ENCODE data around the gene MAT2A. TPM values are rescaled to one million over a fixed set of nuclear protein-coding genes. Genes with fewer than 3 reads are reported as not detected.

MAT2A gene
- total RNA-seq, 2 experiments from 2014 or later = 336 to 462 TPM

DNA sequence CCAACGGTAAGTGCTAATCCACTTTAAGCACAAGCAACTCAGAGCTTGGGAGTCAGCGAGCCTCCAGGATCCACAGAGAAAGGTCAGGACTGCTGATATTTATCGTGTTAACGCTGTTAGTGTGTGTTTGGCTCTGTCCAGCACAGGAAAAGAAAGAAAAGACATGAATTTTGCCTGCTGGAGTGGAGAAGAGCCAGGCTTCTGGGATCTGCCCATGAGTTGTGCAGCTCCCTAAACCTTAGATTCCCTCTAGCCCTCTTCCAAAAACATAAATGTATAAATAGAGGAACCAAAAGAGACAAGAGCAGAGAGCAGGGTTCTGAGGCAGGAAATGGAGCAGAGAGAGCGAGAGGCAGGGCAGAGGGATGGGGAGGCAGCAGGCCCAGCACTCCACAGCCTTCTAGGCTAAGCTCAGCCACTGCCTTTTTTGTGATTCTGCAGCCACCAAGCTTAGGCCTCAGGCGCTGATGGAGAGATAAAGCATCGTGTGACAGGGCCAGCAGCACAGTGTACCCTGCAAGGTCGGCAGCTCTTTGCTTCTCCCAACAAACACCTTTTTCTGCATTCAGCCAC, 14.5 kb upstream of the MAT2A start:
- POLR2A ChIA-PET = interaction anchor here (0.6 to 1.8 kb wide), 8 partner anchors 9 to 105 kb away, joined by 3 to 5 read pairs (median 4); partner anchors contain the start of gene MAT2A
- H3K4me2 ChIP-seq (ENCODE audit: low read length) = no peak overlapping the region

DNA sequence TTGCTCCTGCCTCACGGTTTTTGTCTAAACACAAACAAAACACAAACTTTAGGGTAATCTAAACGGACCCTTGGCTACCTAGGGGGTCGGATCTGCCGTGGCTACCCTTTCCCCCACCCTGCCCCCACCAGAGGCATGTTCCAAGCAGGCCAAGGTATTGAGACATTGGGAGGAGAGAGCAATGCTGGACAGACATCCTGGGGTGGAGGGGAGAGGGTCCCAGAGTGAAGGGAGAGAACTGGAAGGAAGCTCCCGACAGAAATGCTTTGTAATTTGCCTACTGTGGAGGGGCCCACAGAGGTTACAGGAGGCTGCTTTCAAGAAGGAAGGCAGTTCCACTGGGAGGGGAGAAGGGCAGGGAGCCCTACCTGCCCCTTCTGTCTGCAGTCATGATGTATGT, 13.9 kb upstream of the MAT2A start:
- no peak for DNase-seq (ENCODE audit: low spot score)
- H3K4me1 ChIP-seq (ENCODE audit: insufficient read depth, low read length, poor library complexity, severe bottlenecking) = peaks cover 14% of the 10 kb centered on the region
- no peaks in the 10 kb centered on the region for H3K36me3 ChIP-seq (ENCODE audit: insufficient read depth, low read length)
- ChIA-PET POLR2A (interaction anchor here (0.7 to 1.8 kb wide), 6 partner anchors 9 to 84 kb away, joined by 3 to 5 read pairs (median 4); partner anchors contain the start of gene MAT2A), CTCF (ENCODE audit: unreplicated experiment) (interaction anchor here (0.5 kb wide), 1 partner anchor 52 kb away, joined by 3 read pairs; no protein-coding TSS in a partner anchor)
- no peak overlapping the region for H3K4me2 ChIP-seq (ENCODE audit: low read length)
- no peaks in the 10 kb centered on the region for H4K20me1 ChIP-seq (ENCODE audit: insufficient read depth, low read length)
- TF ChIP-seq EZH2phosphoT487 (IDR thresholded peaks at IDR 0.05; ENCODE audit: borderline replicate concordance, low read depth, low read length) = no peak
- TF ChIP-seq, protein P1, sequence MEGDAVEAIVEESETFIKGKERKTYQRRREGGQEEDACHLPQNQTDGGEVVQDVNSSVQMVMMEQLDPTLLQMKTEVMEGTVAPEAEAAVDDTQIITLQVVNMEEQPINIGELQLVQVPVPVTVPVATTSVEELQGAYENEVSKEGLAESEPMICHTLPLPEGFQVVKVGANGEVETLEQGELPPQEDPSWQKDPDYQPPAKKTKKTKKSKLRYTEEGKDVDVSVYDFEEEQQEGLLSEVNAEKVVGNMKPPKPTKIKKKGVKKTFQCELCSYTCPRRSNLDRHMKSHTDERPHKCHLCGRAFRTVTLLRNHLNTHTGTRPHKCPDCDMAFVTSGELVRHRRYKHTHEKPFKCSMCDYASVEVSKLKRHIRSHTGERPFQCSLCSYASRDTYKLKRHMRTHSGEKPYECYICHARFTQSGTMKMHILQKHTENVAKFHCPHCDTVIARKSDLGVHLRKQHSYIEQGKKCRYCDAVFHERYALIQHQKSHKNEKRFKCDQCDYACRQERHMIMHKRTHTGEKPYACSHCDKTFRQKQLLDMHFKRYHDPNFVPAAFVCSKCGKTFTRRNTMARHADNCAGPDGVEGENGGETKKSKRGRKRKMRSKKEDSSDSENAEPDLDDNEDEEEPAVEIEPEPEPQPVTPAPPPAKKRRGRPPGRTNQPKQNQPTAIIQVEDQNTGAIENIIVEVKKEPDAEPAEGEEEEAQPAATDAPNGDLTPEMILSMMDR (conservative IDR thresholded peaks at IDR 0.05; ENCODE audit: low read length) = no peak
- no peaks in the 10 kb centered on the region for H3K9me2 ChIP-seq (ENCODE audit: insufficient read depth, low read length)
- no peaks in the 10 kb centered on the region for H3K9me3 ChIP-seq (ENCODE audit: low read length)
- no peak overlapping the region for H3K4me3 ChIP-seq (ENCODE audit: low read depth, low read length, poor library complexity, severe bottlenecking)
- peak overlapping the region; percentile 38; the same call in 1 of the 2 replicates for H2AFZ ChIP-seq (ENCODE audit: low read length)
- no peaks in the 10 kb centered on the region for H3K79me2 ChIP-seq (ENCODE audit: insufficient read depth, low read depth, low read length)
- H3K27ac ChIP-seq (ENCODE audit: low read depth, low read length, poor library complexity, severe bottlenecking) = no peak overlapping the region
- BruUV-seq (replicated peaks) = no TSS peak
- intact Hi-C loops (cut with micrococcal nuclease; ENCODE audit: unreplicated experiment) = loop anchor here (10.0 kb wide), 1 partner anchor 50 kb away; no protein-coding TSS in a partner anchor

More for the DNA sequence above, 14.5 kb upstream of the MAT2A start:
- CTCF ChIA-PET (ENCODE audit: unreplicated experiment) = interaction anchor here (0.5 kb wide), 1 partner anchor 52 kb away, joined by 3 read pairs; no protein-coding TSS in a partner anchor
- TF ChIP-seq EZH2phosphoT487 (IDR thresholded peaks at IDR 0.05; ENCODE audit: borderline replicate concordance, low read depth, low read length) = no peak
- H2AFZ ChIP-seq (ENCODE audit: low read length) = peak overlapping the region; percentile 38; the same call in 1 of the 2 replicates
- no TSS peak for BruUV-seq (replicated peaks)
- no peaks in the 10 kb centered on the region for H3K36me3 ChIP-seq (ENCODE audit: insufficient read depth, low read length)
- no peak overlapping the region for H3K27ac ChIP-seq (ENCODE audit: low read depth, low read length, poor library complexity, severe bottlenecking)
- no peaks in the 10 kb centered on the region for H3K79me2 ChIP-seq (ENCODE audit: insufficient read depth, low read depth, low read length)
- no peaks in the 10 kb centered on the region for H3K9me3 ChIP-seq (ENCODE audit: low read length)
- no peaks in the 10 kb centered on the region for H4K20me1 ChIP-seq (ENCODE audit: insufficient read depth, low read length)
- intact Hi-C loops (cut with micrococcal nuclease; ENCODE audit: unreplicated experiment) = loop anchor here (10.0 kb wide), 1 partner anchor 50 kb away; no protein-coding TSS in a partner anchor
- H3K4me3 ChIP-seq (ENCODE audit: low read depth, low read length, poor library complexity, severe bottlenecking) = no peak overlapping the region
- no peak for DNase-seq (ENCODE audit: low spot score)
- no peaks in the 10 kb centered on the region for H3K9me2 ChIP-seq (ENCODE audit: insufficient read depth, low read length)
- H3K4me1 ChIP-seq (ENCODE audit: insufficient read depth, low read length, poor library complexity, severe bottlenecking) = peaks cover 14% of the 10 kb centered on the region

DNA sequence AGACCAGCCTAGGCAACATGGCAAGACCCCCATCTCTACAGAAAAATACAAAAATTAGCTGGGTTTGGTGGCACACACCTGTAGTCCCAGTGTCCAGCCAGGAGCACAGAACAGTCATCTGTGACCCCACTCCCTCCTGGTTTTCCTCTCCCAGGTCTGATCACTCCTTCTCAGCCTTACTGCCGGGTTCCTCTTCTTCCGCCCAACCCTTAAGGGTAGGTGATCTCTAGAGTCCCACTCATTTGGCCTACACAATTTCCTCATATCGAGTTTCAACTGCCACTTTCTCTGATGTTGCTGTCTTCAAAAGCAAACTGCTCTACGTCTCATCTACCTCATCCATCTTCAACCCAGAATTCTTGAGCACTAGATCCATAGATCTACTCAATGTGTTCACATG, 13.4 kb upstream of the MAT2A start:
- POLR2A ChIA-PET = interaction anchor here (0.8 to 1.2 kb wide), 2 partner anchors 9 to 11 kb away, joined by 3 to 5 read pairs; no protein-coding TSS in a partner anchor
- Histone ChIP-seq H3K4me3 (ENCODE audit: low read depth, low read length, poor library complexity, severe bottlenecking) (no peak overlapping the region), H3K4me2 (ENCODE audit: low read length) (no peak overlapping the region), H4K20me1 (ENCODE audit: insufficient read depth, low read length) (no peaks in the 10 kb centered on the region), H3K9me2 (ENCODE audit: insufficient read depth, low read length) (no peaks in the 10 kb centered on the region), H3K4me1 (ENCODE audit: insufficient read depth, low read length, poor library complexity, severe bottlenecking) (peaks cover 14% of the 10 kb centered on the region), H3K36me3 (ENCODE audit: insufficient read depth, low read length) (no peaks in the 10 kb centered on the region), H3K79me2 (ENCODE audit: insufficient read depth, low read depth, low read length) (no peaks in the 10 kb centered on the region), H3K9me3 (ENCODE audit: low read length) (no peaks in the 10 kb centered on the region), H3K27ac (ENCODE audit: low read depth, low read length, poor library complexity, severe bottlenecking) (no peak overlapping the region), H2AFZ (ENCODE audit: low read length) (peak overlapping the region; percentile 38; the same call in 1 of the 2 replicates)
- CTCF ChIA-PET (ENCODE audit: unreplicated experiment) = no interaction called here
- no TSS peak for BruUV-seq (replicated peaks)
- DNase-seq (ENCODE audit: low spot score) = no peak
- no peak for TF ChIP-seq EZH2phosphoT487 (IDR thresholded peaks at IDR 0.05; ENCODE audit: borderline replicate concordance, low read depth, low read length)
- TF ChIP-seq, protein P1 (conservative IDR thresholded peaks at IDR 0.05; ENCODE audit: low read length) = no peak
- intact Hi-C loops (cut with micrococcal nuclease; ENCODE audit: unreplicated experiment) = loop anchor here (10.0 kb wide), 1 partner anchor 51 kb away; no protein-coding TSS in a partner anchor
